ENCODE measurements around the gene CACNB1.

CACNB1 gene

GRCh38 chr17:39200070-39200879 is 2.8 kb upstream of the CACNB1 start, which contains the start of gene RPL19:
RPL19 (plus strand) TSS chr17:39200283; CDS start chr17:39200345, 62 bp downstream.
- peak in 1 of 2 experiments; percentile 84 for DNase-seq

DNA sequence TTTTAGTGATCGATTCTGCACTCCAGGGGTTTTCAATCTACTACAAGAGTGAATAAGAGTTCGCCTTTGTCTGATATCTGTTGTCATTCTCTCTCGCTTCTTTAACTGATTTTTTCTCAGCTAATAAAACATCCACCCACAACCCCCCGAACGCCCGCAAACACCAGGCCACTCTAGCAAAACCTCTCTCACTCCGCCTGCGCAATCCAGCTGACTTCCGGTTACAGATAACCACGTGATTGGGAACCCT is 2.3 kb upstream of the CACNB1 start:
- peak; percentile 96 for DNase-seq

- DNase-seq = no peak
Measured at GRCh38 chr17:39198186-39198566, 707 bp upstream of the CACNB1 start.

- DNase-seq = peak in 1 of 2 experiments; percentile 47
Measured at GRCh38 chr17:39196808-39197291, 619 bp downstream of the CACNB1 start.

DNA sequence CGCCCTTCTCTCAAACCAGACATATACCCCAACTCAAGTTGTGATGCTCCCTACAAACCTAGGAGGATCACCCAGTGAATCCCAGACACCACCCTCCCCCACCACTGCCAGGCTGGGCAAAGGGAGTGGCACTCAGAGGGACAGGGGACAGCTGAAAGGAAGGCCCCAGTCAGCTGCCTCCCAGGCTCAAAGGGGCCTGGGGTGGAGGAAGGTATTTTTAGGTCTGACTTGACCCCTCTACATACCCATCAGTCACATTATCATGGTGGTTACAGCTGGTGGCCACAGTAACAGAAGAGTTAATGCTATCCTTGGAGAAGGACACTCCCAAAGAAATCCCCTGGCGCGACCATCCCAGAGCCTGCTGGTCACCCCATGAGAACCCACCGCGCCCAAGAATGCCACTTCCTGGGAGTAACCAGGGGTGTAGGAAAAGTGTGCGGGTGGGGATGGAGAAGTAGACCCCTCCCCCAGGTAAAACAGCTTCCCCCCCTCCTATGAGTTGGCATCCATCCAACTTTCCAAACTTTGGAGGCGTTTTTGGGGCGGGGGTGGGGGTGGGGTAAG is 1.1 kb downstream of the CACNB1 start:
- DNase-seq = no peak

GRCh38 chr17:39195568-39196160 is 1.8 kb downstream of the CACNB1 start:
- no peak for DNase-seq

- DNase-seq = no peak
Measured at GRCh38 chr17:39194985-39195524, 2.4 kb downstream of the CACNB1 start.

DNA sequence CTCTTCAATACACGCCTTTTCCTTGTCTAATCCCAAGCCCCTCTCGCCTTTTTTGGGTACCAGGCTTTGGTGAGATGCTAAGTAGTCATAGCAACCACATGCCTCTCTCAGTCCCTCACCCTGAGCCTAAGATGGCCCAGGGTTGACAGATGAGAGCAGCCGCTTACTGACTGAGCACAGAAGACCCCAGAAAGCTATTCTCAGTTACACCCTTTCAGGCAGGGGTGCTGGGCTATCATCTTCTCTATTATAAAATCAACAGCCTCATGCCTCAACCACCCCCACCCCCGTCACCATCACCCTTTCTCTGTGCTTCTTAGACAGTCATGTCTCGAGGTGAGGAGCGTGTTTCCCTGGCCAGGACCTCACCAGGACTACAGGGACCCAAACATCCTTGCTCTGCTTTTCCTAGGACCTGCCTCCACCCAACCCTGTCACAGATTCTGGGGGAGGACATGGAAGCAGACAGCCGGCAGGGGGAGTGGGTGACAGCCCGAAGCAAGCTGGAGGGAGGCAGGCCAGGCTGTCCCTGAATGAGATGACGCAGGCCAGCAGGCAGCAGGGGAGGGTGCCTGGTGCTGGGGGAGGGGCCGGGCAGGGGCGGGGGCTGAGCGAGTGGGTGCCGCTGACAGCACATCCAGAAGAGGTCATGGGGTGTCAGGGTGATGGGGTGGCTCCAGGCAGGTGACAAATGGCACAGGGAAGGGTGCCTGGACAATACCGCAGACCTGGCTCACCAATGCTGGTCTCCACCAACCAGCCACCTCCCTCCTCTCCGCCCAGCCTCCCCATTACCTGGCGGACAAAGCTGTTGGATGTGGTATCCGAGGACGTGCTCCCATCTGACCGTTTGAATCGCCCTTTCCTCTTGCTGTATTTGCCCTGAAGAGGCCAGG is 3.1 kb downstream of the CACNB1 start:
- DNase-seq = no peak

GRCh38 chr17:39193346-39193745 is 4.1 kb downstream of the CACNB1 start:
- DNase-seq = no peak

DNA sequence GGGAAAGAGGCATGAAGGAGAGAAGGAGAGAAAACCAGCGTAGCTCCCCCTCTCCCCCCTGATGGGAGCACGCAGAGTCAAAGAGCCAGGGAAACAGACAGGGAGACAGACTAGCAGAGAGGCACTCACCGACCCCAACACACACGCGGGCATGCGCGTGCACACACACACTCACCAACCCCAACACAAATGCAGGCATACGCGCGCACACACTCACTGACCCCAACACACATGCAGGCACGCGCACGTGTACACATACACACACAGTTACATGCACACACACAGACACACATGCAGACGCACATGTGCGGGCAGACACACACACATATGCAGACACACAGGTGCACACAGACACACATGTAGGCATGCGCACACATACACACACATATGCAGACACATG is 4.6 kb downstream of the CACNB1 start:
- DNase-seq = no peak

DNA sequence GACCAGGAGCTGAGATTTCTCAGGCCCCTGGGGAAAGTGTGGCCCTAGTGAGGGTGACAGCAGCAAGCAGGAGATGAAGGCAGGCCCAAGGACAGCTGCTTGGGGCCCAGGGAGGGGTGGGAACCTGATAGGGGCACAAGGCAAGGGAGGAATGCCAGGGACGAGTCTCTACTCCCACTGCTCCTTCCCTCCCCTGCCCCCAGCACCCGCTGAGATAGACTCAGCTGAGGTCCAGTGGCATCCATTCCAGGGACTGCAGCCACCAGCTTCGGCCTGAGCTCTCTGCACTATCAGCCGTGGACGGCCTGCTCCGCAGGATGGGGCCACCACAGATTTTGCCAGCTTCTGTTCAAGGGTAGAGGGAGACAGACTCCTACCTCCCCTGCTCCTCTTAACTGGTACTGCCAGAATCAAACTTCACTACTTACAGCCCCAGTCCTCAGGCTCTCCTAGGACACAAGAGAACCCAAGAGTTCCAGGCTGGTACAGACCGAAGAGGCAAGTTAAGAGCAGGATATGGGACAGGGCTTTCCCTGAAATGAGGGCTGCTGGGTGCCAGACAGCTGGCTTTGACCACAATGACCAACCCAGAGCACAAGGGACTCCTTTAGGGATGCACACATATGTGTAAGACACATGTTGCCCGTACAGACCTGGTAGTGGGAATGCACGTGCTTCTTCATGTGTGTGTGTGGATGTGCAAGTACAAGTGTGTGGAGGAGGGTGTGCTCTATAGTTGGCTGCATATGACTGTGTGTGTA is 5.5 kb downstream of the CACNB1 start:
- no peak for DNase-seq

DNA sequence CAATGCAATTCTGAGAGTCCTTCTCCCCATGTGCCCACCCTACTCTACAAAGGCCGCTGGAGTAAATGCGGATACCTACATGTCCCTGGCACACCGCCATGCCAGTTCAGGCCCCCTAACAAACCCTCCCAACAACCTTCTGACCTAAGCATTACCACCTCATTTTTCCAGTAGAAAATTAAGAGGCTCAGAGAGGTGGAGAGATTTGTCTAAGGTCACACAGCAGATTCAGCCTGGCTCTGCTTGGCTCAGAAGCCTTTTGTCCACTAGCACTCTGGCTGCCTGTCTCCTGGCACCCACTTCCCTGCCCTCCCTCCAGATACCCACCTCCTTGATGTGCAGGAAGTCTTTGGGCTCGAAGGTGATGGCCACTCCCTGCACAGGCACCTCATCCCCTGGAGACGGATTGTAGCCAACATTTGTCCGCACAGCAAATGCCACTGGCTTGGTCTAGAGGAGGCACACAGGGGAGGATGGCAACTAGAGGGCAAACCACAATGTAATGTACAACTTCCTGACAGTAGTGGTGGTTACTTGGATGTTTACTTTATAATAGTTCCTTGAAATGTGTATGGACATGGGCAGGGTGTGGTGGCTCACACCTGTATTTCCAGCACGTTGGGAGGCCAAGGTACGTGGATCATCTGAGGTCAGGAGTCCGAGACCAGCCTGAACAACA is 10.2 kb downstream of the CACNB1 start:
- no peak for DNase-seq

- DNase-seq = peak; percentile 56 to 78
Measured at GRCh38 chr17:39186481-39187002, 10.9 kb downstream of the CACNB1 start.

- DNase-seq = no peak
Measured at GRCh38 chr17:39183720-39184119, 13.7 kb downstream of the CACNB1 start.

DNA sequence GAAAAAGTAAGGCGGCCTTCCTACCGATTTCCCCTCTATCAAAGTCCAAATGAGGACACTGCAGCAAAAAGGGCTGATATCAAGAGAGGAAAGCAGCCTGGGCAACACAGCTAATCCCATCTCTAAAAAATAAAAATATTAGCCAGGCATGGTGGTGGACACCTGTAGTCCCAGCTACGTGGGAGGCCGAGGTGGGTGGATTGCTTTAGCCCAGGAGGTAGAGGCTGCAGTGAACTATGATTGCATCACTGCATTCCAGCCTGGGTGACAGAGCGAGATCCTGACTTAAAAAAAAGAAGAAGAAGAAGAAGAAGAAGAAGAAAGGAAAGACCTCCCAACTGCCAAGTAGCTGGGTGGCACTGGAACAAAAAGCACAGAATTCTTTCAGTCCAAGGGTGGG is 14.4 kb downstream of the CACNB1 start:
- DNase-seq = no peak

DNA sequence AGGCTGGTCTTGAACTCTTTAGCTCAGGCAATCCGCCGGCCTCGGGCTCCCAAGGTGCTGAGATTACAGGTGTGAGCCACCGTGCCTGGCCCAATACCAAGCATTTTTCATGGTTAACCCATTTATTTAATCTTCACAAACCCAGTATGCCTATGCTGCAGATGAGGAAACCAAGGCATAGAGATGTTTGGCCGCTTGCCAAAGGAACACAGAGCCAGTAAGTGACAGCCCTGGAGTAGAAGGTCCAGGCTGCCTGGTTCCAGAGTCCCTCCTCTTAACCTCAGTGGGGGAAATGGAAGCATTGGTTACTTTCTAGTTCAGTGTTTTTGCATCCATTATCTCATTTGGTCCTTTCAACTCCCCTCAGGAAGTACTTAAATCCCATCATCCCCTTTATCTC is 16.2 kb downstream of the CACNB1 start:
- DNase-seq = no peak

DNA sequence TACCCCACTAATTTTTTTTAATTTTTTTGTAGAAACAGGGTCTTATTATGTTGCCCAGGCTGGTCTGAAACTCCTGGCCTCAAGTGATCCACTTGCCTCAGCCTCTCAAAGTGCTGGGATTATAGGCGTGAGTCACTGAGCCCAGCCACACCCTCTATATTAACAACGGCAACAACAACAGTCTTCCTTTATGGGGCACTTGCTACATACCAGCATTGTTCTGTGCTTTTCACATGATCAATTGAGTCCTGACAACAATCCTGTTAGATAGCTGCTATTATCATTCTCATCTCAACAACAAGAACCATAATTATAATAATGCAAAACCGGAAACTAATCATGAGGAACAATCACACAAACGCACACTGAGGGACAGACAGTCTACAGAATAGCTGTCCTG is 18.9 kb downstream of the CACNB1 start:
- peak in 1 of 2 experiments; percentile 15 for DNase-seq

GRCh38 chr17:39177256-39177655 is 20.2 kb downstream of the CACNB1 start:
- no peak for DNase-seq

DNA sequence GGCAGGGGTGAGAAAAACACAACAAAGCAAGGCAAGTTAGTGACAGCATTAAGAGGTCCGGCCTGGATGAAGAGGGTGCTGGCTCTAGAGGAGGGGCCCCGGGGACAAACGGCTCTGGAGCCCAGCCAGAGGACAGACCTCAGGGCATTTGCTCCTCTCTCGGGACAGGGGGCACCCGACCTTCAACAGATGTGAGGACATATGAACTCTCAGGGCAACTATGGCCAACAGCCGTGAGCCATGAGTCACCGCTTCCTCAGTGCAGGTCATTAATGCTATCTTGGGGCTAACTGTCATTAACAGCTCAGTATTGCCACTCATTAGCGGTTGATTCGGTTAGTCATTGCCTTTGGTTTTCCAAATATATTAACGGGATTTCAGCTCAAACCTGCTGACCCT is 21.8 kb downstream of the CACNB1 start:
- DNase-seq = no peak

DNA sequence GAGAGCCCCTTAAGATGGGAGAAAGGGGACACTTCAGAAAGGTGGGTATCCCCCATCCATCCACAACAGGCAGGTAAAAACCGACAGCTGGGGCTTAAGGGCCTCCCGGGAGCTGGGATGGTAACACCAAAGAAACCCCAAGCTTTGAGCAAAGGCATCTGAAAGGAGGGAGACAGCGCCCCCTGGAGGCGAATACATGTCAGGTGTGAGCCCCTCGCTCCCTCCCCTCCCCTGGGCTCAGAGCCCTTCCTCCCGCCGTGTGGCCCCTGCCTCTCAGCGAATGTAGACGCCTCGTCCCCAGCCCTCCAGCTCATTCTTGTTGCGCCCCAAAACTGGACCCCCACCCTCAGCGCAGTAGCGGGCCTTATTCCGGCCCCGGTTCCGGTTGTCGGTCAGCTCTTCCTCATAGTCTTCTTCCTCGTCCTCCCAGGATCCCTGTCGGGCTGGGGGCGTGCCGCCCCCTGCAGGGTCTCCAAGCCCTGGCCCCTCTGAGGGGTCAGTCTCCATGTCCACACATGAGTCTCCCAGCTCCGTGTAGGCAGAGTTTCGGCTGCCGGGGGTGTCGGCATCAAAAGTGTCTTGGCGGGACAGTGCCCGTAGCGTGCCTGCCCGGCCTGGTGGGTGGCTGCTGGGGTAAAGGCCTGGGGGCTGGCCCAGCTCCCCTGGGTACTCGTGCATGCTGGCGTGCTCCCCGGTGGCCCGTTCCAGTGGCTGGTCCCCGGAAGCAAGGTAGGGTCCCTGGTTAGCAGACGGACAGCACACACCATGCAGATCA is 22.4 kb downstream of the CACNB1 start:
- peak; percentile 63 to 80 for DNase-seq
